Measurements from ENCODE around the gene CHST11. TPM values are rescaled to one million over a fixed set of nuclear protein-coding genes. Genes with fewer than 3 reads are reported as not detected.
A peak's percentile ranks its signal among the peaks of the same experiment; 100 is the strongest.

CHST11 gene
- total and polyA plus RNA-seq, 10 of the 15 experiments (the other 5 are each of a cell fraction or from before 2014, with no cell fraction given), result 1.9 to 38.1 (median 17.2) TPM

GRCh38 chr12:104565606-104566243, 109.0 kb downstream of the CHST11 start:
- in situ Hi-C loops (cut with MboI) (loop anchor here (5.0 kb wide), 1 partner anchor 103 kb away; no protein-coding TSS in a partner anchor), intact Hi-C loops (cut with micrococcal nuclease; ENCODE audit: unreplicated experiment) (loop anchor here (5.0 kb wide), 1 partner anchor 88 kb away; no protein-coding TSS in a partner anchor)
- WGBS (ENCODE audit: insufficient coverage, insufficient replicate concordance, low lambda C conversion rate, missing lambda C conversion rate), result 97% methylated on average over 8 of the region's 8 CpGs
- Histone ChIP-seq H3K9ac (ENCODE audit: control insufficient read depth, insufficient read depth, low read length) (no peak overlapping the region), H3K27ac (ENCODE audit: control insufficient read depth, insufficient read depth) (peak overlapping the region; percentile 35), H3K27me3 (replicated peaks in 1 of 2; ENCODE audit: control insufficient read depth in 2 of 2, insufficient read depth in 2 of 2, low read length in 1 of 2) (no peaks in the 10 kb centered on the region), H3K4me2 (ENCODE audit: control insufficient read depth, insufficient read depth) (no peak overlapping the region), H3K4me1 (ENCODE audit: control insufficient read depth, insufficient read depth, low read length) (peaks cover 33% of the 10 kb centered on the region), H4K20me1 (ENCODE audit: control insufficient read depth, insufficient read depth) (no peaks in the 10 kb centered on the region), H3K9me3 (replicated peaks; ENCODE audit: control insufficient read depth, insufficient read depth, low read length) (peaks cover 18% of the 10 kb centered on the region), H3K79me2 (ENCODE audit: control insufficient read depth, insufficient read depth, low read length) (peaks cover 46% of the 10 kb centered on the region), H3K4me3 (no peak overlapping the region), H2AFZ (ENCODE audit: control insufficient read depth, low read depth, low read length) (no peak overlapping the region), H3K36me3 (ENCODE audit: control insufficient read depth in 2 of 2, insufficient read depth in 2 of 2, low read length in 1 of 2) (peaks cover 0 to 1% of the 10 kb centered on the region in 2 experiments; a peak in 3 of 4 replicates)
- CTCF ChIA-PET, result no interaction called here
- RAD21 ChIA-PET (ENCODE audit: unreplicated experiment), result no interaction called here
- no TSS peak for BruUV-seq (replicated peaks)
- SMC1A ChIA-PET (ENCODE audit: uncharacterized antibody, unreplicated experiment), result no interaction called here
- FAIRE-seq (no peak), ATAC-seq (no peak), DNase-seq (ENCODE audit: low read depth, low spot score) (no peak)
- TF ChIP-seq TCF3 (IDR thresholded peaks at IDR 0.05; ENCODE audit: borderline replicate concordance, insufficient read depth, low read depth, low read length) (no peak), BCL3 (IDR thresholded peaks at IDR 0.05; ENCODE audit: borderline replicate concordance, insufficient read depth, low read depth, low read length, poor library complexity, severe bottlenecking) (no peak), HCFC1 (IDR thresholded peaks at IDR 0.05; ENCODE audit: low read length) (no peak), ATF7 (IDR thresholded peaks at IDR 0.05; ENCODE audit: low read depth) (no peak), GABPA (IDR thresholded peaks at IDR 0.05; ENCODE audit: low read depth) (no peak), NFIC (IDR thresholded peaks at IDR 0.05; ENCODE audit: low read depth, low read length) (no peak), KDM1A (IDR thresholded peaks at IDR 0.05; ENCODE audit: borderline replicate concordance) (no peak), SKIL (IDR thresholded peaks at IDR 0.05; ENCODE audit: low read depth, poor library complexity, severe bottlenecking) (no peak), RCOR1 (conservative IDR thresholded peaks at IDR 0.05; ENCODE audit: low read depth, low read length) (no peak)
- POLR2A ChIA-PET, result interaction anchor here (0.7 kb wide), 1 partner anchor 14 kb away, joined by 3 read pairs; no protein-coding TSS in a partner anchor
